SU-DHL-6 (cell line): ENCODE results near the gene TRPT1.

Experiments
- H2AFZ ChIP-seq: fragments of 200-600 bp; sonication (generic); 2 replicates; pipeline ENCODE4 v1.6.1; 2014; ENCODE audit warnings: low read depth, mild to moderate bottlenecking, moderate library complexity, mixed read lengths, antibody characterized with exemption, low read length; ENCODE audit not compliant: severe bottlenecking
- H3F3A ChIP-seq: fragments of 200-600 bp; shearing (Covaris generic); 2 replicates; pipeline ENCODE4 v1.6.0; 2016; ENCODE audit warnings: antibody characterized with exemption, mild to moderate bottlenecking; ENCODE audit not compliant: insufficient read depth
- H3K27ac ChIP-seq: fragments of 200-600 bp; sonication (generic); 2 replicates; pipeline ENCODE4 v1.5.1; 2016; ENCODE audit warnings: low read depth, mild to moderate bottlenecking, low read length, moderate library complexity, mixed read lengths
- H3K27me3 ChIP-seq: fragments of 200-600 bp; sonication (generic), shearing (Covaris generic); 2 replicates; pipeline ENCODE4 v1.6.0; 2014; ENCODE audit warnings: mild to moderate bottlenecking, low read length
- H3K36me3 ChIP-seq: fragments of 200-600 bp; sonication (generic); 2 replicates; pipeline ENCODE4 v1.6.1; 2014; ENCODE audit warnings: mild to moderate bottlenecking, low read length, mixed read lengths
- H3K4me2 ChIP-seq: fragments of 300-600, 200-600 bp; shearing (Covaris generic), sonication (generic); 2 replicates; pipeline ENCODE4 v1.6.0; 2014; ENCODE audit warnings: low read length, low read depth, mild to moderate bottlenecking; ENCODE audit not compliant: poor library complexity, severe bottlenecking
- H3K4me3 ChIP-seq: fragments of 200-600 bp; sonication (generic); 2 replicates; pipeline ENCODE4 v1.5.1; 2014; ENCODE audit warnings: antibody characterized with exemption, low read length, mild to moderate bottlenecking, mixed read lengths; ENCODE audit not compliant: insufficient read depth, poor library complexity, severe bottlenecking
- H3K79me2 ChIP-seq: fragments of 200-600 bp; sonication (generic); 2 replicates; pipeline ENCODE4 v1.6.1; 2014; ENCODE audit warnings: mild to moderate bottlenecking, low read length, moderate library complexity; ENCODE audit not compliant: insufficient read depth
- H3K9ac ChIP-seq: fragments of 200-600 bp; sonication (generic); 2 replicates; pipeline ENCODE4 v1.7.0; 2014; ENCODE audit warnings: mild to moderate bottlenecking, low read length
- H3K9me2 ChIP-seq: fragments of 200-600 bp; sonication (generic); replicated peaks from 2 replicates; pipeline ENCODE4 v1.6.1; 2014; ENCODE audit warnings: low read length; ENCODE audit not compliant: insufficient read depth
- H3K9me3 ChIP-seq: fragments of 200-600 bp; sonication (generic); 2 replicates; pipeline ENCODE4 v1.6.1; 2014; ENCODE audit warnings: low read length, mixed read lengths; ENCODE audit not compliant: insufficient read depth
- H4K20me1 ChIP-seq: fragments of 200-600 bp; sonication (generic); 2 replicates; pipeline ENCODE4 v1.6.1; 2014; ENCODE audit warnings: low read depth, mild to moderate bottlenecking, antibody characterized with exemption, low read length, moderate library complexity, mixed read lengths
- EZH2phosphoT487 ChIP-seq: fragments of 200-600 bp; sonication (generic), shearing (Covaris generic); conservative IDR thresholded peaks from 2 replicates; pipeline ENCODE4 v1.6.1; 2018; ENCODE audit warnings: mild to moderate bottlenecking, antibody characterized with exemption, low read length, moderate library complexity, mixed read lengths
- TF ChIP-seq, protein P1 (sequence below): fragments of 200-600 bp; sonication (generic); IDR thresholded peaks from one replicate; pipeline ENCODE4 v1.5.1; 2017; ENCODE audit warnings: antibody characterized with exemption, mild to moderate bottlenecking, low read length, moderate library complexity; ENCODE audit not compliant: insufficient read depth, poor library complexity, severe bottlenecking

The TRPT1 gene

DNA sequence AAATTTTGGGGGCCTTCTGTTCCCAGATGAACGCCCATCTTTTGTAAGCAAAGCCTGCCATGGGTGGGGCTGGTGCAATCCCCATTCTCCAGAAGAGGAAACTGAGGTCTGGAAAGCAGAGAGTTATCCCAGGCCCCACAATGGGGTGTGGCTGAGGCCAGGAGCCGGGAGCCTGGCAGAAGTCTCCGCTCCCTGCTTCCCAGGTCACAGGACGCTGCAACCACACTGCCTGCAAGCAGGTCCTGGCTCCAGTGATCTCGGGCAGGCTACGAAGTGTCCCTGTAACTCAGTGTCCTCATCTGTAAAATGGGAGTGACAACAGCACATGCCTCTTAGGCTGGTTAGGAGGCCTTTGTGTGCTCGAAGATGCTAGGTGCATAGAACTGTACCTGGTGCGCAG, 27.1 kb upstream of the TRPT1 start:
- Histone ChIP-seq H3K4me3 (no peak overlapping the region), H3K36me3 (no peaks in the 10 kb centered on the region)

GRCh38 chr11:64252003-64252872, 26.3 kb upstream of the TRPT1 start:
- no peaks in the 10 kb centered on the region for H4K20me1 ChIP-seq
- H3K9ac ChIP-seq: peak overlapping the region; percentile 84
- H3K9me3 ChIP-seq: no peaks in the 10 kb centered on the region
- H2AFZ ChIP-seq: peak overlapping the region; percentile 86
- H3K27me3 ChIP-seq: no peaks in the 10 kb centered on the region
- H3K4me3 ChIP-seq: peak overlapping the region; percentile 88
- H3F3A ChIP-seq: peaks cover 11% of the 10 kb centered on the region; the same call in 1 of the 2 replicates
- TF ChIP-seq EZH2phosphoT487: no peak
- TF ChIP-seq, protein P1, sequence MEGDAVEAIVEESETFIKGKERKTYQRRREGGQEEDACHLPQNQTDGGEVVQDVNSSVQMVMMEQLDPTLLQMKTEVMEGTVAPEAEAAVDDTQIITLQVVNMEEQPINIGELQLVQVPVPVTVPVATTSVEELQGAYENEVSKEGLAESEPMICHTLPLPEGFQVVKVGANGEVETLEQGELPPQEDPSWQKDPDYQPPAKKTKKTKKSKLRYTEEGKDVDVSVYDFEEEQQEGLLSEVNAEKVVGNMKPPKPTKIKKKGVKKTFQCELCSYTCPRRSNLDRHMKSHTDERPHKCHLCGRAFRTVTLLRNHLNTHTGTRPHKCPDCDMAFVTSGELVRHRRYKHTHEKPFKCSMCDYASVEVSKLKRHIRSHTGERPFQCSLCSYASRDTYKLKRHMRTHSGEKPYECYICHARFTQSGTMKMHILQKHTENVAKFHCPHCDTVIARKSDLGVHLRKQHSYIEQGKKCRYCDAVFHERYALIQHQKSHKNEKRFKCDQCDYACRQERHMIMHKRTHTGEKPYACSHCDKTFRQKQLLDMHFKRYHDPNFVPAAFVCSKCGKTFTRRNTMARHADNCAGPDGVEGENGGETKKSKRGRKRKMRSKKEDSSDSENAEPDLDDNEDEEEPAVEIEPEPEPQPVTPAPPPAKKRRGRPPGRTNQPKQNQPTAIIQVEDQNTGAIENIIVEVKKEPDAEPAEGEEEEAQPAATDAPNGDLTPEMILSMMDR: peak; percentile 38
- no peaks in the 10 kb centered on the region for H3K9me2 ChIP-seq
- H3K27ac ChIP-seq: peak overlapping the region; percentile 21
- no peaks in the 10 kb centered on the region for H3K36me3 ChIP-seq
- H3K4me2 ChIP-seq: peak overlapping the region; percentile 97
- peaks cover 9% of the 10 kb centered on the region; the same call in 1 of the 2 replicates for H3K79me2 ChIP-seq

More for the DNA sequence above, 27.1 kb upstream of the TRPT1 start:
- no peaks in the 10 kb centered on the region for H3K9me2 ChIP-seq
- H3F3A ChIP-seq: peaks cover 4% of the 10 kb centered on the region; the same call in 1 of the 2 replicates
- TF ChIP-seq, protein P1: no peak
- no peak for TF ChIP-seq EZH2phosphoT487
- no peaks in the 10 kb centered on the region for H3K27me3 ChIP-seq
- no peak overlapping the region for H3K9ac ChIP-seq
- no peak overlapping the region for H2AFZ ChIP-seq
- H4K20me1 ChIP-seq: no peaks in the 10 kb centered on the region
- H3K27ac ChIP-seq: peak overlapping the region; percentile 21; the same call in 1 of the 2 replicates
- H3K4me2 ChIP-seq: peak overlapping the region; percentile 97
- peaks cover 9% of the 10 kb centered on the region; the same call in 1 of the 2 replicates for H3K79me2 ChIP-seq
- no peaks in the 10 kb centered on the region for H3K9me3 ChIP-seq

- Histone ChIP-seq H3K4me2 (peak overlapping the region; percentile 97), H3K36me3 (no peaks in the 10 kb centered on the region), H4K20me1 (no peaks in the 10 kb centered on the region), H3K9me2 (no peaks in the 10 kb centered on the region), H3F3A (peaks cover 14% of the 10 kb centered on the region; the same call in 1 of the 2 replicates), H3K4me3 (peak overlapping the region; percentile 88), H3K9ac (peak overlapping the region; percentile 84), H3K27ac (peak overlapping the region; percentile 21; the same call in 1 of the 2 replicates), H3K9me3 (no peaks in the 10 kb centered on the region), H3K27me3 (no peaks in the 10 kb centered on the region), H3K79me2 (peaks cover 9% of the 10 kb centered on the region; the same call in 1 of the 2 replicates), H2AFZ (peak overlapping the region; percentile 86)
- TF ChIP-seq EZH2phosphoT487: no peak
These were observed 25.7 kb upstream of the TRPT1 start for GRCh38 chr11:64251753-64252002.
